PC-9 (cell line): ENCODE data around the gene MYH3. TPM values are rescaled to one million over a fixed set of nuclear protein-coding genes. Genes with fewer than 3 reads are reported as not detected.

Source experiments
- BruUV-seq: library from RNA; stranded (reverse); fragments of 400-500 nt; replicated peaks from 2 replicates; lab custom pipeline; 2021; lab: Mats Ljungman, UMichigan
- CTCF ChIA-PET: fragments of 300-600 bp; sonication (Branson Sonifier 250); formaldehyde crosslinking; loops from one replicate; lab custom pipeline; 2022; ENCODE audit warnings: antibody characterized with exemption; lab: Charles Lee
- POLR2A ChIA-PET: fragments of 300-600 bp; sonication (Branson Sonifier 250); formaldehyde crosslinking; loops from one replicate; lab custom pipeline; 2022; ENCODE audit warnings: antibody characterized with exemption; ENCODE audit not compliant: unreplicated experiment; lab: Charles Lee
- DNase-seq, 2 experiments: peaks; one replicate each; pipeline versions ENCODE4 v3.0.0 to v3.0.0-alpha.2; 2015 to 2022; ENCODE audit warnings: mixed read lengths in 1 of 2
- H2AFZ ChIP-seq: fragments of 200-600 bp; sonication (generic); 2 replicates; pipeline ENCODE4 v1.8.1; 2017; ENCODE audit warnings: antibody characterized with exemption
- H3F3A ChIP-seq: fragments of 200-600 bp; sonication (generic); 2 replicates; pipeline ENCODE4 v1.8.1; 2017; ENCODE audit warnings: antibody characterized with exemption, mild to moderate bottlenecking, low read depth; ENCODE audit not compliant: insufficient read depth
- H3K27ac ChIP-seq: fragments of 200-600 bp; sonication (generic); 2 replicates; pipeline ENCODE4 v1.6.1; 2016; ENCODE audit warnings: mixed run types
- H3K27me3 ChIP-seq: fragments of 200-600 bp; sonication (generic); 2 replicates; pipeline ENCODE4 v1.6.1; 2016; ENCODE audit warnings: low read depth, mixed run types; ENCODE audit not compliant: insufficient read depth
- H3K36me3 ChIP-seq: fragments of 200-600 bp; sonication (generic); 2 replicates; pipeline ENCODE4 v1.6.1; 2016; ENCODE audit warnings: low read depth, mixed run types
- H3K4me1 ChIP-seq: fragments of 200-600 bp; sonication (generic); replicated peaks from 2 replicates; pipeline ENCODE4 v1.6.1; 2016; ENCODE audit warnings: mixed run types; ENCODE audit not compliant: insufficient read depth
- H3K4me2 ChIP-seq: fragments of 200-600 bp; sonication (generic); 2 replicates; pipeline ENCODE4 v1.6.1; 2017; ENCODE audit warnings: mixed run types
- H3K4me3 ChIP-seq: fragments of 200-600 bp; sonication (generic); 2 replicates; pipeline ENCODE4 v1.6.1; 2016; ENCODE audit warnings: mixed run types
- H3K79me2 ChIP-seq: fragments of 200-600 bp; sonication (generic); 2 replicates; pipeline ENCODE4 v1.6.1; 2017; ENCODE audit warnings: low read depth, mixed run types
- H3K9me2 ChIP-seq: fragments of 200-600 bp; sonication (generic); 2 replicates; pipeline ENCODE4 v1.8.1; 2017; ENCODE audit warnings: mild to moderate bottlenecking; ENCODE audit not compliant: insufficient read depth
- H3K9me3 ChIP-seq: fragments of 200-600 bp; sonication (generic); 2 replicates; pipeline ENCODE4 v1.8.1; 2016; ENCODE audit warnings: low read depth; ENCODE audit not compliant: insufficient read depth
- H4K20me1 ChIP-seq: fragments of 200-600 bp; sonication (generic); 2 replicates; pipeline ENCODE4 v1.8.1; 2017; ENCODE audit not compliant: insufficient read depth
- EZH2 ChIP-seq: fragments of 200-600 bp; sonication (generic); IDR thresholded peaks from 2 replicates; pipeline ENCODE4 v1.8.0; 2017; ENCODE audit warnings: antibody characterized with exemption, low read depth
- intact Hi-C: fragments of 100-400 bp; cut with micrococcal nuclease; formaldehyde crosslinking; loops from one replicate; pipeline ENCODE4 v1.10.0; 2022; ENCODE audit not compliant: unreplicated experiment
- total RNA-seq: library from RNA; stranded (reverse); gene quantifications from 2 replicates; pipeline ENCODE4 v1.2.3, GENCODE V29; 2021
- TF ChIP-seq, protein P1 (sequence below): fragments of 200-600 bp; sonication (generic); conservative IDR thresholded peaks from 2 replicates; pipeline ENCODE4 v1.6.1; 2017; ENCODE audit warnings: mixed run types, antibody characterized with exemption, mild to moderate bottlenecking, moderate library complexity

The MYH3 gene
- total RNA-seq, 1 experiment from 2014 or later = 0.07 TPM

DNA sequence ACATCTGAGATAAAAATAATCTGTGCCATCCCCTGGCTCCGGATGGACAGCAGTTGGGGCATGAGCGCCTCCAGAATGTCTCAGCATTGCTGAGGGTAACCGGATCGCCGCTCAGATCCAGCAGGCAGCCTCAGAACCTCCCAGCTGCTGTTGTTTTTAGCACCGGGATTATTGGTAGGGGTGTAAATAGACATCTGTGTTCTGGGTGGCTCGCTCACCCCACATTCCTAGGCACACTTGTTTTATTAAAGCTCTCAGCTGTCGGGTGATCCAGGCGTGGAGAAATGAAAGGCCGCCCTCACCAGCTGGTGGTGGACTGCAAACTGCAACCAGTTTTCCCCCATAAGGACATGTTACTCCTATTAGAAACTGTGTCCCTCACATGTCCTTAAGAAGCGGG lies 32.1 kb downstream of the MYH3 start:
- H3K4me1 ChIP-seq = no peaks in the 10 kb centered on the region
- no peaks in the 10 kb centered on the region for H3K9me3 ChIP-seq
- no TSS peak for BruUV-seq
- POLR2A ChIA-PET = no interaction called here
- DNase-seq = no peak
- H3K79me2 ChIP-seq = no peaks in the 10 kb centered on the region
- intact Hi-C loops = no loop called here
- no peaks in the 10 kb centered on the region for H3K36me3 ChIP-seq
- TF ChIP-seq, protein P1, sequence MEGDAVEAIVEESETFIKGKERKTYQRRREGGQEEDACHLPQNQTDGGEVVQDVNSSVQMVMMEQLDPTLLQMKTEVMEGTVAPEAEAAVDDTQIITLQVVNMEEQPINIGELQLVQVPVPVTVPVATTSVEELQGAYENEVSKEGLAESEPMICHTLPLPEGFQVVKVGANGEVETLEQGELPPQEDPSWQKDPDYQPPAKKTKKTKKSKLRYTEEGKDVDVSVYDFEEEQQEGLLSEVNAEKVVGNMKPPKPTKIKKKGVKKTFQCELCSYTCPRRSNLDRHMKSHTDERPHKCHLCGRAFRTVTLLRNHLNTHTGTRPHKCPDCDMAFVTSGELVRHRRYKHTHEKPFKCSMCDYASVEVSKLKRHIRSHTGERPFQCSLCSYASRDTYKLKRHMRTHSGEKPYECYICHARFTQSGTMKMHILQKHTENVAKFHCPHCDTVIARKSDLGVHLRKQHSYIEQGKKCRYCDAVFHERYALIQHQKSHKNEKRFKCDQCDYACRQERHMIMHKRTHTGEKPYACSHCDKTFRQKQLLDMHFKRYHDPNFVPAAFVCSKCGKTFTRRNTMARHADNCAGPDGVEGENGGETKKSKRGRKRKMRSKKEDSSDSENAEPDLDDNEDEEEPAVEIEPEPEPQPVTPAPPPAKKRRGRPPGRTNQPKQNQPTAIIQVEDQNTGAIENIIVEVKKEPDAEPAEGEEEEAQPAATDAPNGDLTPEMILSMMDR = no peak
- no peak for TF ChIP-seq EZH2
- no peak overlapping the region for H2AFZ ChIP-seq
- H3F3A ChIP-seq = no peaks in the 10 kb centered on the region
- H3K4me2 ChIP-seq = no peak overlapping the region
- CTCF ChIA-PET = no interaction called here
- no peak overlapping the region for H3K4me3 ChIP-seq
- no peak overlapping the region for H3K27ac ChIP-seq
- no peaks in the 10 kb centered on the region for H4K20me1 ChIP-seq
- H3K27me3 ChIP-seq = peaks cover 59% of the 10 kb centered on the region
- no peaks in the 10 kb centered on the region for H3K9me2 ChIP-seq

DNA sequence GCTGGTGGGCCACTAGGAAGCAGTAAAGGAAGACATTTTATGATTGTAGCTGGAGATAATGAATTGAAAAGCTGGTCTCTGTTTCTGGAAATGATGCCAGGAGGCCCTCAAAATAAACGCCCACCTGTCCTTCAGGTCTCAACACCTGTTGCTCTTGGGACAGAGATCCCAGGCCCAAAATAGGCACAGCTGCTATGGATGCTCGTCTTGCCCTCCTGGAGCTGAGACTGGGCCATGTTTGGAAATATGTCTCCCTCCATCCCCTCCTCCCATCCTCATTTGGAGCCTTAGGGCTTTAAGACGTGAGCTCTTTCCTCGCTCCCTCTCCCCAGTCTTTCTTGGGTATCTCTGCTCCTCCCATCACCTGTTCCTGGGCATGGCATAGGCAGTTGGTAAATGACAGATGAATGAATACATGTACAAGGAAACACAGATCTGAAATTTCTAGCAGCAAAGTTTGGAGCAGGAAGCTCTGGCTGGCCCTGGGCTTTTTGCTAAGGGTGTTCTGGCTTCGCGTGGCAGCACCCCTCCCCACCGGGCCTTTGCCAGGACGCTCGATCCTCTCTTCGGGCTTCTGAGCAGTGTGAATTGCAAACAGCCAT lies 33.3 kb downstream of the MYH3 start:
- Histone ChIP-seq H2AFZ (no peak overlapping the region), H4K20me1 (no peaks in the 10 kb centered on the region), H3K9me3 (no peaks in the 10 kb centered on the region), H3K79me2 (no peaks in the 10 kb centered on the region), H3K27me3 (peaks cover 59% of the 10 kb centered on the region), H3K27ac (no peak overlapping the region), H3K36me3 (no peaks in the 10 kb centered on the region), H3K4me2 (no peak overlapping the region), H3K4me1 (no peaks in the 10 kb centered on the region), H3K4me3 (no peak overlapping the region), H3F3A (no peaks in the 10 kb centered on the region), H3K9me2 (no peaks in the 10 kb centered on the region)
- ChIA-PET CTCF (no interaction called here), POLR2A (no interaction called here)
- intact Hi-C loops = no loop called here
- no TSS peak for BruUV-seq
- DNase-seq = no peak
- TF ChIP-seq, protein P1 = no peak
- no peak for TF ChIP-seq EZH2

DNA sequence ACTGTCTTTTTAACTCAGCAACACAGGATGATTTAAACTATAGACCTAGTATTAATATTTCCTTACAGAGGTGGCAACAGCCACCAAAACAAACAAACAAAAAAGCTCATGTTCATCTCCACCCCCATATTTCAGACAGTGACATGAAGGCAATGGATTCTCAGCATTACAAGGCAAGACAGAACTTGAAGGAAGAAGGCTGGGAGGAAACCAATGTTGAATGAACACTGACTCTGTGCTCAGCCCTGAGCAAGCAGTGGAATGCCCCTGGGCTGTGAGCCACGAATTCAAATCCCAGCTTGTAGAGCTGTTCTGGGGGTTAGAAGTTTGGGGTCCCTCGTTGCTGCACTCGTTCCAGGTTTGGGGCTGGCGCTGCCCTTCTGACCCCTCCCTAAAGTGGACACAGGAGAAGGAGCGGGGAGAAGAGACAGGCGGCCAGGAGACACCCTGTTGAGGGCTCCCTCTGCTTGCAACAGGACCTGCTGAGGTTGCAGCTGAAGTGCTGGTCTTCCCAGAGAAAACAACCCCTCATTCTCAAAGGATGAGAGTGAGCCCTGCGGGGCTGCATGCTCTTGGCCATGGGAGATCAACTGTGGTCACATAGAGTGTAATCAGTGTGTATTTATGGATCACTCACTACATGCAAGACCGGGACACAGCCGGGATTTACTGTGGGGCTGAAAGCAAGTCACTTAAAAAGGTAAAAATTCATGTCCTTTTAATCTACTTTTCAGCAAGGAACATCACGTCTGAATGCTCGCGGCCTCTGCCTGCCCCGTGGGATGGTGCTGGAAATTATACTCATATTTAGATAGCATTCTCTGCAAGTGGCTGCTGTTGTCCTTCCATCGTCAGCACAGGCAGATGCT lies 34.3 kb downstream of the MYH3 start:
- Histone ChIP-seq H3K4me1 (no peaks in the 10 kb centered on the region), H3K4me2 (no peak overlapping the region), H2AFZ (no peak overlapping the region), H3K36me3 (no peaks in the 10 kb centered on the region), H3K27me3 (peaks cover 59% of the 10 kb centered on the region), H3K27ac (no peak overlapping the region), H3K4me3 (no peak overlapping the region), H3F3A (no peaks in the 10 kb centered on the region), H4K20me1 (no peaks in the 10 kb centered on the region), H3K79me2 (no peaks in the 10 kb centered on the region), H3K9me2 (no peaks in the 10 kb centered on the region), H3K9me3 (no peaks in the 10 kb centered on the region)
- intact Hi-C loops = no loop called here
- no peak for TF ChIP-seq EZH2
- TF ChIP-seq, protein P1 = no peak
- POLR2A ChIA-PET = no interaction called here
- CTCF ChIA-PET = no interaction called here
- DNase-seq = no peak
- BruUV-seq = no TSS peak
